ENCODE data around the gene GPER1.
"Not testable (repeated sequence)": the region's sequence is repeated elsewhere in the genome, so short reads cannot be mapped to it uniquely, and the experiment has no call there.

Gene GPER1

DNA sequence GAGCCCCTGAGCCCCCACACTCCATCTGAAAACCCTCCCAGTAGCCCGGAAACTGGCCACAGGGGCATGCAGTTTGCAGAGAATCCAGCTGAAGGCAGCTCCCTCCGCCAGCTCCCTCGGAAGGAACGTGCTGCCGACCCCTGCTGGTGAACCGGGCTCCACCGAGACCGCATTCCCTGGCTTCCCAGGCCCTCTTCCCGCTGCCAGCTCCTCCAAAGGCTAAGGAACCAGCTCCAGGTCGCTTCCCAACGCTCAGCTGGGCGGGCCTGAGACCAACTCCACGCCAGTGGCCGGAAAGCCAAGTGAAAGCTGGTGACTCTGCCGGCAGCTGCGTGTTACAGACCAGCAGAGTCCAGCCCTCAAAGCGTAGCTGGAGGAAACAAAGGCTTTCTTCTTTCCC is 35.8 kb downstream of the GPER1 start:
- DNase-seq: no peak

DNA sequence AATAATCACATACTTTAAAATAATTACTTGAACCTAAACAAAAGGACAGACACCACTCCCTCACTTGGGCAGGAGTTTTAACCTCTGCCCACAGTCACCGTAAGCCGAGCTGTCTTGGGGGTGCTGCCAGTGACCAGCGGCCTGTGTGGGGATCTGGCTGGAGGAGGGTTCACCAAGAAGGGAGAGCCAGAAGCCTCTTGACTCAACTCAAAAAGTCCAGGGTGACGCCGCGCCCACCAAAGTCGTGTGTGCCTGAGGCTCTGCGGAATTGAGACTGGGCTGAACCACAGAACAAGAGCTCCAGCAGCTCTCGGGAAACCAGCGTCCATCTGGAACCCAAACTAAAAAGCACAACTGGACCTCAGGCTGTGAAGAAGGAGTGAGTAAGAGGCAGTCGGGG is 36.3 kb downstream of the GPER1 start:
- DNase-seq: no peak

DNA sequence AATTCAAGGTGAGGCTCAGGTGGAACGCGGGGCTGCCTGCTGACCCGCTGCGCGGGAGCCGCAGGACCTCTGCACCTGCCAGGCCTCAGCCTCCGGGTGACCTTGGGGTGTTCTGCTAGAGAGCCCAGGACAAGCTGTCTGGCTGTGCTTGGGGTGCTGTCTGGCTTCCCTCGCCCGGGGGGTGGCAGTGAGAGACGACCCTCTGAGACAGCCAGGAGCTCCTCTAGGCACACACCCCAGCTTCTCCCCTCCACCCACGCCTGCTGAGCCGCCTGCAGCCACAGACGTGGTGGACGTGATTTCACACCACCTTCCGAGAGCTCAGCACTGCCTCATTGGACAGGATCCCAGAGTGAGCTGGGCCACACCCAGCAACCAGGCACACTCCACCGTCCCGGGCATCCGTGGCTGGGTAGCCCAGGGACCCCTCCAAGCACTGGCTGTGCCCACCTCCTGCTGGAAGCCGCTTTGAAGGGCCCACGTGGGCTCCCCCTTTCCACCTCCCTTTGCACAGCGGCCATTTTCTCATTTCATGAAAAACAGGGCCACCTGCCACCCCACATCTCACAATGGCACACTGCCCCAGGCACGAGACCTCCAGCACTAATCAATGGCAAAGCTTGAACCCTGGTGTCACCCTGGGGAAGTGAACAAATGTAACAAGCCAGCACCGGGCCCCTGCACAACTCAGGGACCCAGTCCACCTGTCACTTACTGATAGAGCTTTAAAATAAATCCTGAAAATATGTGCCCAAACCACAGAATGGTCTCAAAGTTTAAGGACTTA is 37.1 kb downstream of the GPER1 start:
- no peak for DNase-seq

DNA sequence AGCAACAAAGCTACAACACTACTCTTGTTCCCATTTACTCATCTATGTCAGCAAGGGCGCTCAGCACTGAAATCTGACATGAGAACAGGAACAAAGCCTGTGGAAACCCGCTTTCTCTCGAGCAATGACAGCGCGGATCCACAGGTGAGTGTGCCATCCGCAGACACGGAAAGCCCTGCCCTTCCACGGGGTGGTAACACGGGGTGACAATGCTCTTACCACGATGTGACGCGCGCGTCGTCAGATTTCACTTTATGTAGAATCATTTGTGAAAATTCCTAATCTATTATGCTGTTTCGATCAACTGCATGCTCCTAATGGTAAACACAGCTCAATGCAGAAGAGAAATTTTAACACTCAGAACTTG is 37.7 kb downstream of the GPER1 start:
- no peak for DNase-seq

DNA sequence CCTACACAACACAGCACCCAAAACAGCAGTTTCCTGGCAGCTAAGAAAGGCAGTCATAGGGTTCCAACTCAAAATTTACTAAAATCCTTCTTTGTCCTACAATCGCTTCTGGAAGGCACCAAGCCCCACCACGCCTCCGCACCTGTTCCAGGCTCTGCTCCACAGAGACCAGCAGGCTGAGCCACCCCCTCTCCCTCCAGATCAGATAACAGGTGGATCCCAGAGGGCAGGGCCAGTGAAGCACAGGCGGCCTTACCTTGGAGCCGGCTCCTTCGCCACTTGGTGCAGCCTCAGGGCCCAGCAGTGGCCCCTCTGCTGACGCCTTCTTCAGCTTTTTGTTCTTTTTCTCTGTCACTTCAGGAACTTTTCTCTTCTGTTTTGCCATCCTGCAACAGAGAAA is 39.1 kb downstream of the GPER1 start:
- DNase-seq: no peak

DNA sequence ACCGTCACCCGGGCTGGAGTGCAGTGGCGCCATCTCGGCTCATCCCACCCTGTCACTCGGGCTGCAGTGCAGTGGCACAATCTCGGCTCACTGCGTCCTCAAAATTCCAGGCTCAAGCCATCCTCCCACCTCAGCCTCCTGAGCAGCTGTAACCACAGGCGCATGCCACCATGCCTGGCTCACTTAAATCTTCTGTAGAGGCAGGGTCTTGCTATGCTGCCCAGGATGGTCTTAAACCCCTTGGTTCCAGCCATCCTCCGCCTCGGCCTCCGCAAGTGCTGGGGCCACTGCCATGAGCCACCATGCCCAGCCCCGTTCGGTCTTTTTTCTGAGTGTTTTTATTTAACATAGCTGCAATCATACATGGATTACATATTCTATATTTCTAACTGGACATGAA is 41.5 kb downstream of the GPER1 start:
- DNase-seq: no peak

DNA sequence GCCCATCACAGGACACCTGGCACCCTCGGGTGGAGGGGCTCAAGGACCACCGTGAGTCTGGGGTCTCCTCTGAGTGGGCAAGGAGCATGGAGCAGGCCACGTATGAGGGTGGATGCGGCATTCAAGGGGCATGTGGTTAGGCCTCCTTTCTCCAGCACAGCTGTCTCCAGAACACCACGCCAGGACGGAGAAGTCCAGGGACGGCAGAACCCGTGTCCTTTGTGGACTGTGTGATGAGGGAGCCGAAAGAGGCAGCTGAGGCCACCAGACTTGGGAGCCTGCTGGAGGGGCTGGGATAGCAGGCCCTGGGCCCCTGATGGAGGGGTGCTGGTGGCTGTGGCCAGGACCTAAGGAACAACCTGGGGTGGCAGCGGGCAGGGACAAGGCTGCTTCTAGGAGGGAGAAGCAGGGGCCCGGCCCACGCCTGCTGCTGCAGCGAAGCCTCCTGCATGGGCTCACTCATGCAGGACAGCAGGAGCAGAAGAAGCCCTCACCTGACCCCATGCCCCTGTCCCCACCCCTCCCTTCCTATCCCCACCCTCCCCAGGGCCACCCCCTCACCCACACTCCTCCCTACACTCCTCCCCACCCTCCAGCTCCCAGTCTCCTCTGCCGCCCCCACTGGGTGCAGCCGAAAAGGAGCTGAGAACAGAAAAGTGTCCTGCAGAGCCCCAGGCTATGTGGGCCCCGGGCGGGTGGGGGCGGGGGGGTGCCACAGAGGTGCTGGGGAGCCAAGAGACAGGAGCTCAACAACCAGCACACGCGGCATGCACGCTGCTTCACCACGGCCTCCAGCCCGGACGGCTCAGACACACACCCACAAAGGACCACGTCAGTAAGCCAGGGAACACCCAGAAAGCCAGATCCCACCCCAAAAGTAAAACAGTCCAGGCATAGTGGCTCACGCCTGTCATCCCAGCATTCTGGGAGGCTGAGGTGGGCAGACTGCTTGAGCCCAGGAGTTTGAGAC is 42.4 kb downstream of the GPER1 start:
- no peak for DNase-seq

DNA sequence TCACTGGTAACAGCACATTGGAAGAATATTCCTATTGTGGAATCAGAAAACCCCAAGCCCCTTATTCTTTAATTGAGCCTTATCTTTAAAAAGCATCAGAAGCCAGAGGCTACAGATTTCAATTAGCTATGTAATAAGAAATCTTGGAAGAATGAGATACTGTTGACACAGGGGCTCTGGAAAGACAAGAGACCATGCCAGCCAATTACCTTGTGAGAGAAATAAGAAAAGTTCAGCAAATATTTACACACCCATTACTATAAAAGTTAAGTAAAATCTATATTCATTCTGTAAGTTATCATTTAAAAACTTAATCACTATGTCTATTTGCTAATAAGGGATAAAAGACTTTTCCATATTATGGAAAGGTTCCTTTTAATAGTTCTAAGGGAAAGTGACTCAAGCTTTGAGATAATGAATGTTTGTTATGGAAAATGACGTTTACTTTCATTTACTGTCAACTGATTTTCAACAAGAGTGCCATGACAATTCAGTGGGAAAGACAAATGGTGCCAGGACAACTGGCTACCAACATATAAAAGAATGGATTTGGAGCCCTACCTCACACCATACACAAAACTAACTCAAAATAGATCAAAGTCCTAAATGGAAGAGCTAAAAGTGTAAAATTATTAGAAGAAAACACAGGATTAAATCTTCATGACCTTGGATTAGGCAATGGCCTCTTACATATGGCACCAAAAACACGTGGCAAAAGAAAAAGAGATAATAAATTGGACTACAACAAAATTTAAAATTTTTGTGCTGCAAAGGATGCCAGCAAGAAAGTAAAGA is 43.8 kb downstream of the GPER1 start:
- DNase-seq: no peak

DNA sequence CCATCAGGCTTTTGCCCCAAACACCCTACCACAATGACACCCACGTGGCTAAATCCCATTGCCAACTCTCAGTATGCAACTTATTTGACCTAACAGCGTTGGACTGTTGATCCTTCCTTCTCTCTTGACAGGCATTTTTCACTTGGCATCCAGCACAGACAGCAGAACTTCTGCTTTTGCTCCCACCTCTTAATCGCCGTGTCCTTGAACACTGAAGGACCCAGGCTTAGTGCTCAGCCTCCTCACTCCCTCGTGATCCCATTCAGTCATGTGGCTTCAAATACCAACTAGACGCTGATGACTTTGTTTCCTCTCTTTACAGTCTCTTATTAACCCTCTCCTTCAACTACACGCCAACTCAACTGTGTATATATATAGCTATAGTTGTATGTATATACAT is 47.0 kb downstream of the GPER1 start:
- no peak for DNase-seq

DNA sequence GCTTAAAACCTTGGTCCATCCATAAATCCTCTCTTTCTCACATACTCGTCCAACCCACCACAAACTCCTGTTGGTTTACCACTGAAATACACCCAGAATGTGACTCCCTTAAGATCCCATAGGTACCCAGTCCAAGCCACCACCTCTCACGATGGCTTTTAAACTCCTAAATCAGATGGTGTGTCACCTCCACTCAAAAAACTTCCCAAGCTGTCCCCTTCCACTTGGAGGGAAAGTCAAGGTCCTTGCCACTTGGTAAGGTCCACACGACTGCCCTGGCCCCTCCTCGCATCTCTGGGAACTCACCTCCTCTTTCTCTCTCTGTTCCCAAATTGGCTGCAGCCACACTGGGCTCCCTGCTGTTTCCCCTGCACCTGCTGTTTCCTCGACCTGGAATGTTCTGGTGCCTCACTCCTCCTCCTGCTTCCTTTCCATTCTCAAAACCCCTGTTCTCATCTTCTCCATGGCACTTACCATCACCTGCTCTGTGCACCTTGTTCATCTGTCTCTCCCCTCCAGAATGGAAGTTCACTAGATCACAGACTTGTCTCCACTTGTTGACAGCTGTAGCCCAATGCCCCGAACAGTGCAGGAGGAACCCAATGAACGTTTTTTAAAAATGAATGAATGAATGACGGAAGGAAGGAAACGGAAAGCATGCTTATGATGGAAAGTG is 49.1 kb downstream of the GPER1 start:
- peak; percentile 35 for DNase-seq

DNA sequence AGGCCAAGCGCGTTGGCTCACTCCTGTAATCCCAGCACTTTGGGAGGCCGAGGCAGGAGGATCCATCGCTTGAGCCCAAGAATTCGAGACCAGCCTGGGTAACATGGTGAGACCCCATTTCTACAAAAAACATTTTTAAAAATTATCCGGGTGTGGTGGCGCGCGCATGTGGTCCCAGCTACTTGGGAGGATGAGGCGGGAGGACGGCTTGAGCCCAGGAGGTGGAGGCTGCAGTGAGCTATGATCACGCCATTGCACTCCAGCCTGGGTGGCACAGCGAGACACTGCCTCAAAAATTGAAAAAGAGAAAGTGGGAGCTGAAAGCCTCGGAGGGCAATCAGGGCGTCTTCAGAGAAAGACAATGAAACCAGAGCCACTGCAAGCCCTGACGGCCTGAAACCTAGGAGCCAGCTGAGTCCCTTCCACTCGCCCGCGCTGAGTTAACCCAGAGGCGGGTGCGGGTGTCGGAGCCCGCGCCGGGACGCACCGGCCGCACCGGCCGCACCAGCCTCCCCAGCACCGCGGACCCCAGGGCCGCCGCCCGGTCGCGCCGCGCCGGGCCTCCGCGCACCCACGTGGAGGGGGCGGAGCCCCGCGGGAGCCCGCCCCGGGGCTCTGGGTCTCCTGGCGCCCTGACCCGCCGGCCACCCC is 49.7 kb downstream of the GPER1 start:
- DNase-seq: peak; percentile 48

DNA sequence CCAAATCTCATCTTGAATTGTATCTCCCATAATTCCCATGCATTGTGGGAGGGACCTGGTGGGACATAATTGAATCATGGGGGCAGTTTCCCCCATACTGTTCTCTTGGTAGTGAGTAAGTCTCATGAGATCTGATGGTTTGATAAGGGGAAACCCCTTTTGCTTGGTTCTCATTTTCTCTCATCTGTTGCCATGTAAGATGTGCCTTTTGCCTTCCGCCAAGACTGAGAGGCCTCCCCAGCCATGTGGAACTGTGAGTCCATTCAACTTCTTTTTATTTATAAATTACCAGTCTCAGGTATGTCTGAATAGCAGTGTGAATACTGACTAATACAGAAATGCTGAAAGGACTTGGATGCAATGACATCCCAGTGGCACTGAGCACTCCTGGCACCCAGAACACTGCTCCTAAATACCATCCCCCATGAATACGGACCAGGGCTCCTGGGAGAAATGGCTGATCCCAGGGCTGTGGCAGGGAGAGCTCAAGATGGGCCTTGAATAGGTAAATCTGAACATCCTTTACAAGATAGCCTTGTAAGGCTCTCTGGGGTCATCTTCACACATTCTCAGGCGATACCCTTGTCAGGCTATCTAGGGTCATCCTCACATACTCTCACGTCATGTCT is 52.7 kb downstream of the GPER1 start:
- no peak for DNase-seq

DNA sequence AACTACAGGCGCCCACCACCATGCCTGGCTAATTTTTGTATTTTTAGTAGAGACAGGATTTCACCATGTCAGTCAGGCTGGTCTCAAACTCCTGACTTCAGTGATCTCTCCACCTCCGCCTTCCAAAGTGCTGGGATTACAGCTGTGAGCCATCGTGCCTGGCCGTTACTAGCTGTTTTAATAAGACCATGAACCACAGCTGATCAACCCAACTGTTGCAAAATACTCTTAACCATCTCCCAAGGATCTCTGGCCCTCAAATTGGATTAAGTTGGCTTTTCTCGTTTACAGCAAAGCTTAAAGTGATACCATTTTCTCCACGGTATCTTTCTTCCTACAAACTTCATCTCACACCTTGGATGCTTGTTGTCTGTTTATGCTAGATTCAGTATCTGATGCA is 53.7 kb downstream of the GPER1 start:
- DNase-seq: no peak

DNA sequence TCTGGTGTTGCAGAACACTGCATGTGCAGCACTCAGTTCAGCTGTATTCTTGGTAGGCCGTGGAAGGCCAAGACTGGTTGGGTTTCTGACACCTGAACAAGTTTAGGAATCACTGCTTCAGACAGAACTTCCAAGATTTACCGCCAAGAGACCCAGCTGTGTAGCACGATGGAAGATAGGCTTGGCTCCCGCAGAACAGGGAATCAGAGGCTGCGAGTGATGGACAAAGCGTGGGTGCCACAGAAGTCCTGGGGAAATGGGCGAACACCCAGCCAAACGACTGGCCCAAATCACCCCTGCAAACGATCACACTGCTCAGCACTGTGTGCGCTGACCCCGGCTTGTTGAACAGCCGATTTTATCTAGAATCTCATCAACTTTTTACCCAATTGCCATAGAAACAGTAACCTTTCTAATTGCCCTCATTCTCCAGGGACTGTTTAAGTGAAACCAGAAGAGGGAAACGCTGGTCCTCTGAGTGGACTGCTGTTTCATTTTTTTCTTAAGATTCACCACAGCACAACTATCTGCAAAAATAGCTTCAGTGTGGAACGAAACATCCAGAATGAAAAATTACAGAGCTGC is 54.2 kb downstream of the GPER1 start:
- no peak for DNase-seq

DNA sequence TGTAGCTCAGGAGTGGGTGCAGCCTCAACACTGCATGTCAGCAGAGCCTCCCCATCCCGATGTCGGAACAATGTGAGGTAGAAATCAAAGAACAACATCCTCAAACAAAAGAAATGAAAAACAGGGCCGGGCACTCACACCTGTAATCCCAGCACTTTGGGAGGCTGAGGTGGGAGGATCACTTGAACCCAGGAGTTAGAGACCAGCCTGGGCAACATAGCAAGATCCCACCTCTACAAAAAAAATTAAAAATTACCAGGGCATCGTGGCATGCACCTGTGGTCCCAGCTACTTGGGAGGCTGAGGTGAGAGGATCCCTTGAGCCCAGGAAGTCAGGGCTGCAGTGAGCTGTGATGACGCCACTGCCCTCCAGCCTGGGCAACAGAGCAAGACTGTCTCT is 55.1 kb downstream of the GPER1 start:
- not testable (repeated sequence) for DNase-seq
